ENCODE data around the gene NPPA.
"Not testable (repeated sequence)": the region's sequence is repeated elsewhere in the genome, so short reads cannot be mapped to it uniquely, and the experiment has no call there.

The NPPA gene

GRCh38 chr1:11817192-11817591, 30.4 kb downstream of the NPPA start:
- DNase-seq (ENCODE audit: extremely low read depth in 1 of 2, low read depth in 1 of 2): no peak

- DNase-seq (ENCODE audit: extremely low read depth in 1 of 2, low read depth in 1 of 2): no peak
Observed at GRCh38 chr1:11813021-11813420, 34.6 kb downstream of the NPPA start.

GRCh38 chr1:11807133-11807532, 40.5 kb downstream of the NPPA start:
- no peak for DNase-seq (ENCODE audit: extremely low read depth in 1 of 2, low read depth in 1 of 2)

DNA sequence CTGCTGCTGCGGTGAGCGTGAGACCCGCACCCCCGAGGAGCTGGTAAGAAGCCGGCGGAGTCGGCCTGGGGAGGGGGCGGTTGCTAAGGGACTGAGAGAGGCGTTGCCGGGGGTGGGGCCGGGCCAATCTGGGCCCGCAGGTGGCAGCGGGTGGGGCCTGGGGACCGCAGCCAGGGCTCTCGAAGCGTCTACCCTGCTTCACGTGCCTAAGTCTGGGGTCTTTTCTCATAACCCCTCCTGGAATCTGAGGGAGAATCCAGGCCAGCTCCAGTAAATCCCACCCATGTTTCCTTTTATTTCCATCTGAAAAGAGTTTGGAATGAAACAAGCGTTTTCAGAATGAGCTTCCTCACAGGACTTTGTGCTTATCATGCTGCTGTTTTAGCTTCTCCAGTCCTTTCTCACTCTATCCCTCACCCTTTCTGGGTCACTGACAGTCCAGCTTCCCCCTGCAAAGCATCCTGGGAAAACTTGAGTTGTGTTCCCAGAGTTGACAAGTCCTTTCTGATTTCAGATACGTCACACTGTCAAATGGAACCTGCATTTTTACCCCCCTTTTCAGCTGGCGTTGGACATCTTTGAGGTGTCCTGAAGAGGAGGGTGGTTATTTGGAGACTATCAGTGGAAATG, 41.2 kb downstream of the NPPA start:
- no peak for DNase-seq (ENCODE audit: extremely low read depth in 1 of 2, low read depth in 1 of 2)

GRCh38 chr1:11805422-11806306, 41.9 kb downstream of the NPPA start, which contains the start of the genes CLCN6 and MTHFR:
CLCN6 (plus strand) TSS chr1:11806191; CDS start chr1:11806263, 72 bp downstream.
MTHFR (minus strand) TSS chr1:11805964; CDS start chr1:11803116, 2,848 bp downstream.
- peak; percentile 99 for DNase-seq (ENCODE audit: extremely low read depth in 1 of 2, low read depth in 1 of 2)

GRCh38 chr1:11804666-11805421, 42.7 kb downstream of the NPPA start:
- peak in 1 of 2 donors; percentile 15 for DNase-seq (ENCODE audit: extremely low read depth in 1 of 2, low read depth in 1 of 2)

DNA sequence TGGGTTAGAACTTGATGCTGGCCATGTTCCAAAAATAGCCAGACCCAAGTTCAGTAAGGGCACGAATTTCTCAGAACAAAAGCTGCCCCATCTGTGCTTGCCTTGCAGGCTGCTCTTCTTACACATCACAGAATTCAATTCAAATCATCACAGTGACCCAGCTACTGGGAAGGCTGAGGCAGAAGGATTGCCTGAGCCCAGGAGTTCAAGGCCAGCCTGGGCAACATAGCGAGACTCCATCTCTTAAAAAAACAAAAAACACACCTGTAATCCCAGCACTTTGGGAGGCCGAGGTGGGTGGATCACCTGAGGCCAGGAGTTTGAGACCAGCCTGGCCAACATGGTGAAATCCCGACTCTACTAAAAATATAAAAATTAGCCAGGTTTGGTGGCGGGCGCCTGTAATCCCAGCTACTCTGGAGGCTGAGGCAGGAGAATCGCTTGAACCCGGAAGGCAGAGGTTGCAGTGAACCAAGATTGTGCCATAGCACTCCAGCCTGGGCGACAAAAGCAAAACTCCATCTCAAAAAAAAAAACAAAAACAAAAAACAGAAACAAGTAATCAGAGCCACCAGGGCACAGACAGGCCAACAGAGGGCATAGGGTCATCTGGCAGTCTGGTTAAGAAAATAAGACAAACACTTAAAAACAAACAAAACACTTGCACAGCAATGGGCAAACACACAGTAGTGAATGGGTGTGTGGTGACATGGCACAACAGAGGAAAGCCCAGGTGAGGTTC, 43.5 kb downstream of the NPPA start:
- DNase-seq (ENCODE audit: extremely low read depth in 1 of 2, low read depth in 1 of 2): not testable (repeated sequence)

DNA sequence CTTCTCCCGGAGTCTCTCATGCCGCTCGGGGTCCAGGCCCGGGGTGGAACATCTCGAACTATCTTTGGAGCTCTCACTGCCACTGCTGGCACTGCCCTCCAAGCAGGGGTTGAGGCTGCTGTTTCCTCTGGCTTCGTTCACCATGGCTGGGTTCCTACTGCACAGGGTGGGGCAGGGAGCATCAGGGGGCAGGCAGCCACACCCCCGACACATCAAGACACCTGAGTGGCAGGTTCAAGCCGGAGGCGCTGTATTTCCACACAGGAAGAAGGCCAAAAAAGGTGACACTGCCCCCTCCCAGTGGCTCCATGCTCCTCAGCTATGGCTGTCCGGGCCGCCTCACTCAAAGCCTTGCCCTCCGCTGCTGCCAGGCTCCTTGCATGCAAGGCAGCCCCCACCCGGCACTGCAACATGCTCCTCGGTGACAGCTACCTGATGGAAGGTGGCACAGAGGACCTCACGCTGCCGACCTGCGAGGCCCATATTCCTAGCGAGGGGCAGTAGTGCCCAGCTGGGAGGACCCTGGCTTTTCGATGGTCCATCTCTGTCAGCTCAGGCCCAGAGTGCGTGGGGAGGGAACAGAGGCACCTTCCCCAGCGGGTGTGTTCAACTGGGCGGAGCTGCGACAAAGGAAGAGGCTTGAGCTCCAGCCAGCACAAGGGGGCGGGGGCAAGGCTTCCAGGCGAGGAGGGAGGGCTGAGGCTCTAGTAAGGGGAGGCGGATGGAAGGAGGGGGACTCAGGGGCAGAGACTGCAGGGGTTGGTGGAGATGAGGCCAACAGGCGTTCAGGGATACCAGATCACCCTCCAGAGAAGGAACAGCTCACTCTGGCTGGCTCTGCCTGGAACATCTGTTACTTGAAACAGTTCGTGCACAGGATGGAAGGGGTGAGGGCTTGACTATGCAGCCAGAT, 44.4 kb downstream of the NPPA start:
- peak; percentile 52 to 74 for DNase-seq (ENCODE audit: extremely low read depth in 1 of 2, low read depth in 1 of 2)

DNA sequence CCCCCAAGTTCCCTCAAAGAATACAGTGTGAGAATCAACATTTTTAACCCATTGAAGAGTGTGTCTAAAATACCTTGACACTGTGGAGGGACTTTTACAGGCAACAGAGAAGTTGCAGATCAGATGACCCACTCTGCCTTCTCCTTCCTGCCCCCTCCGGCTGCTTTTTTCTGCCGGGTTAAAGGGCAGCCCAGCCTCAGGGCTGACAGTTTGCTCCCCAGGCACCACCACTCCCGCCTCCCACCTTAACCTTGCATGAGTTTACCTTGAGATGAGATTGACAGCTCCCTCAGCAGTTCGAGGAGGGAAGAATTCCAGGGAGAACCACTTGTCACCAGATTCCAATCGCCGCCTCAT, 45.0 kb downstream of the NPPA start:
- DNase-seq (ENCODE audit: extremely low read depth in 1 of 2, low read depth in 1 of 2): no peak

- DNase-seq (ENCODE audit: extremely low read depth in 1 of 2, low read depth in 1 of 2): no peak
Observed at GRCh38 chr1:11800756-11801433, 46.7 kb downstream of the NPPA start.

- no peak for DNase-seq (ENCODE audit: extremely low read depth in 1 of 2, low read depth in 1 of 2)
Observed at GRCh38 chr1:11800391-11800755, 47.2 kb downstream of the NPPA start.

- no peak for DNase-seq (ENCODE audit: extremely low read depth in 1 of 2, low read depth in 1 of 2)
Observed at GRCh38 chr1:11799896-11800295, 47.7 kb downstream of the NPPA start.

- DNase-seq (ENCODE audit: extremely low read depth in 1 of 2, low read depth in 1 of 2): no peak
Observed at GRCh38 chr1:11799099-11799498, 48.5 kb downstream of the NPPA start.

GRCh38 chr1:11797525-11798216, 49.9 kb downstream of the NPPA start:
- DNase-seq (ENCODE audit: extremely low read depth in 1 of 2, low read depth in 1 of 2): no peak

GRCh38 chr1:11796036-11796828, 51.4 kb downstream of the NPPA start:
- no peak for DNase-seq (ENCODE audit: extremely low read depth in 1 of 2, low read depth in 1 of 2)
